Measurements from ENCODE around the gene AGBL1.

The AGBL1 gene

DNA sequence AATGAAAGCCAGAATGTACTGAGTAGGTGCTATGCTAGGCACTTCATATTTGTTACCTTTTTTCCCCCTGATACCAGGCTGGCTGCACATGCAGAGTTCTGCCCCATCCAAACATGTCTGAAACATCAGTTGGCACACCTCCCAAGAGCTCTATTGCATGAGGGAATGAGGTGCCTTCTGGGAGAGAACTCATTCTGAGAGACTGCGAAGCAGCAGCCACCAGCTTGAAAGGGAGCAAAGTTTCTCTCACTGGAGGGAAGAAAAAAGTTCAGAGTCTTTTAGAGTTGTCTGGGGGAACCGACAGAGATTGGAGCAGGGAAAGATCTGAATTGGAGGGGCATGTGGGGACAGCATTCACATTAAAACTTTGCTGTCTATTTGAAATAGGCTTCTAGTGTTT is 84.1 kb downstream of the AGBL1 start:
- no peak for DNase-seq (ENCODE audit: low read depth)

DNA sequence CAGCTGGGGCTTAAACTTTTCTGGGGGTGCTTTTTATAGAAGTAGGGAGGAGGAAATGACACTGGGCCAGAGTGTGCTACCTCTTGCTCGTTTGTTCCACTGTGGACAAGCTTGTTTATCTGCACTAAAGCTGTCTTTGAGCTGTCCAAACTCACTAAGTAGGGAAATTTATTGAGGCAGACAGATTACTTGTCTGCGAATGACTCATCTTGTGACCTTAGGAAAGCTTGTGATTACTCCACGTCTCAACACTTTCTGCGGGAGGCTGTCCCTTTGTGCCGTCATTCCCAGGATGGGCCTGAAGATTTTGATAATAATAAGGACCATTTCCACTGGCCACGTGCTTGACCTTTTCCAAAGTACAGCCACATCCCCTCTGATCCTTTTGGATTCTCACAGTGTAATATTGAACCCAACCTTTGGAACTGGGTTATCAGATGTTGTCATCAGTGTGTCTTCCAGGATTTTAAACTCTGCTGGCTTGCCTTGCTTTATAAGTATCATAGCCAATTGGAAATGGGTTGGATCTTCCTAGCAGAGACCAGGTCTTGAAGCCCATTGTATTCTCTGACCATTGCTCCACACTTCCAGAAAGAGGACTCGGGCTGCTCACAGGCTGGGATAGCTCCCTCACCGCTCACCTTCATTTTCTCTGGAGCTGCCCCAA is 84.7 kb downstream of the AGBL1 start:
- no peak for DNase-seq (ENCODE audit: low read depth)

DNA sequence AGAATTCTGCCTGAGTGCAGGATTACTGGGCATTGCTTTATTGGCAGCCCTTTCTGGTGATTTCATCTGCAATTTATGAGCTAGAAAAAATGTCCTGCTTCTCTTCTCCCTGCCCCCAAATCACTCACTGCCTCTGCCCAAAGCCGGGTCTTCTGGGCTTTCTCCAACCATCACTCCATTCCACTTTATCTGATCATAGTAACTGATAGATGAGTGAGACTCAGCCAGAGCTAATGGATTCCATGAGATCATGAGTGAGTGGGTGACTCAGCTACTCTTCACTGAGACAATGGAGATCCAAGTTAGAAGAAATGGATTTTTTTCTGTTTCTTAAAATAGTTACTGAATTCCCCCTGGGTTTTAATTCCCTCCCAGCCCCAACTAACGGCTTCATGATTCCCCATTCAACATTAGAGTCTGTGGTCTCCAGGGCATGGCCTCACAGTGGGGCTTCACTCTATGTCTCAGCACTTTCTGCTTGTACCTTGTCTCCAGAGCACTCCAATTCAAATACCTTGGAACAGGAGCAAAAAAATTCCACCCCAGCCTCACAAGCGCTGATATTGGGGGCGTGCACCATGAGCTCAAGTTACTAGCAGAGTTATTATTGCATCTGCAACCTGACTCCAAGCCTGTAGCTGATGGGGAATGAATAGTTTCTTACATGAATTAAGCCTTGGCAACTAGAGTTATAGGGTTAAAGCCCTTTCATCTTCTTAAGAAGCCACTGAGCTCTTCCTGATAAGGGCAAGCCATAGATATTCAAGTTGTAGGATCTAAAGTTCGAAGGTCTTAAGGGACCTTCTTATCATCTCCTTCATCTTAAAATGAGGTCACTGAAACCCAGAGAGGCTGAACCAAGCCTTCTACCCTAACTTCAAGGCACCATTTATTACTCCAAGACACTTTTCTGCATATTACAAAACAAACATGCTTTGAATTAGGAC is 85.9 kb downstream of the AGBL1 start:
- no peak for DNase-seq (ENCODE audit: low read depth)

DNA sequence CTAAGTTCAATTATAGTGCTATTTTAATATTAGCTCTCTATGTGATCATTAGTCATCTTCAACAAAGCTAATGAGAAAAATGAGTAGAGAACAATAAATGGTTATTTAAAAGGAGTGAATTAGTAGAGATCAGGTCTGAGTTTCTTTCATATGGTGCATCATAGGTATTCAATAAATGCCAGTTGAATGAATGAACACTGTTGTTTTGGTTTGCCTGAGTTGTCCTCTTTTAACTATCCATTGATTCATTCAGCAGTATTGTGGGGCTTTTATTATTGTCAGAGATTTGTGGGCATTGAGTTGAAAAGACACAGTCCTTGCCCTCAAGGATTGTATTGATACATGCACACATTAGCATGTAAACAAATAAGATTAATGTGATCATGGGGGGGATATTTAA is 88.2 kb downstream of the AGBL1 start:
- DNase-seq (ENCODE audit: low read depth) = no peak

DNA sequence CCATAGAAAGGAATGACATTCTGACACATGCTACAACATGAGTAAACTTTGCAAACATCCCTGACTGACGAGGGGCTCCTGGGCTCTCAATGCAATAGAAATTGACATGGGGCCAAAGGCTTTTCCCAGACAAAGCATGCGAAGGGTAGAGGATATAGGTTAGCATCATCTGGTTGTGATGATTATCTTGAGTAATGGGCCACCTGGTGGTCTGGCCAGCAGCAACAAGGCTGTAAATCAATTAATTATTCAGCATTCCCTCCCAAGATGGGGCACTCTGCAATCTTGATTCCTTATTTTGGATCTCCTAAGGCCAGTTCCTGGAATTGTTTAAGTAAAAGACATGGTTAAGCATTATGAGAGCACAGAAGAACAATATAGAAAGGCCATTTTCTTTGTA is 99.2 kb downstream of the AGBL1 start:
- no peak for DNase-seq (ENCODE audit: low read depth)

DNA sequence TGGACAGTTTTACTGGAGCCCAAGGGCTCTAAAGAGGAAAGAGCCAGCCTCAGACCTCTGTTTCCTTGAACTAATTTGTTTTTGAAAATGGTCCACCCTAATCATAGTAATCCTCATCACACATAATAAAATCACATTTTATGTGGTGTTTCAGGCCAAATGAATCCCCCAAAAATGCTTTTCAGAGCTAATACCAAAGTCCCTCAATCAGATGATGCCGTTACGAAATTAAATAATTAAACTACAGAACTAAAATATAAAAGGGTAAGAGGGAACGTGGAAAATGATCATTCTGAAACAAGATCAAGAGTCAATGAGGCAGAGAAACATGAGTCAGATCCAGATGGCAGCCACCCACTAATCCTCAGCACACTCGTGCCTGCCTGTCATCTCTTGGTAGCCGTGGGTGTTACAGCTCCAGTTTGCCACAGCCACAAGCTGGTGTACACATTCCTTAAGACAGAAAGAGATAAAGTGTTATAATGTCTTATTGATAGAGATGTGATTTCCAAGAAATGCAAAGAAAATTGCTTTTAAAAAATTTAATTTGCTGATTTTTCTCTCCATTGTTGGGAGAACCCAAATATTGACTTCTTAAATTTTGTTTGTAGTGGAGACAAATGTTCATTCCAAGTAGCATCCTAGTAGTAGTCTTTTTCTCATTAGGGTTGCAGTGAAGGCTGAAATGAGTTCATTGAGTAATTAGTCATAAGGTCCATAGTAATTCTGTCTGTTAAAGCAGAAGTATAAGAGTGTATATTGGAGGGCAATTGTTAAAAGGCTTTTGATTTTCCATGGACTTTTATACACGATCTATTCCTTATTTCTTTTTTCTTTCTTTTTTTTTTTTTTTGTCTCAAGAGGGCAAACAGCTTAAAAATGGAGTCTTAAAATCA is 104.2 kb downstream of the AGBL1 start:
- DNase-seq (ENCODE audit: low read depth) = no peak

DNA sequence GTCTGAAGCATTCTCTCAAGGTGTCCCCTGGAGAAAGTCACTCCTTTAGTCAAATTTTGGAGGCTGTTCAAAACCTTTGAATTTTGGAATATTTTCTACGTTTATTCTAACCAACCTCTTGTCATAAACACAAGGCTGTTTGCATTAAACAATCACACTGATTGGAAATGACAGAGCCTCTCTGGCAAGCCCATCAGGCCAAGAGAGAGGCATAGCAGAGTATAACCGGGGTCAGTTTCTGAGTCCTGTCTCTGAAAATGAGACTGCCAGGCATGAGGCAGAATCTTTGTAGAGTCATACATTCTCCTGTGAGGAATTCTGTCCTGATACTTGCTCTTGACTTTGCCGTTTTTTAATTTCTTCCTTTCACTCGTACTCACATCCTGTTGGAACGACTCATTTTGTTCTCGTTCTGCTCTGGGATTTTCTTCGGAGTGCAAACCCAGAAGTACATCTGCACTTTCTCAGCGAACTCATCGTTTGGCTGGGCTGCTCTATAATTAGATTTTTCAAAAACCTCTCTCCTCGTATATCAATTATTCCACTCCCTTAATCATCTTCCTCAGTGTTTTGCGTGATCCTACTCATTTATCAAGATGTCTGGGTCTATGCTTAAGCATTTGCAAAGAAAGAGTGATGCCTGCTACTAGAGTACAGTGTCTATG is 114.2 kb downstream of the AGBL1 start:
- no peak for DNase-seq (ENCODE audit: low read depth)

DNA sequence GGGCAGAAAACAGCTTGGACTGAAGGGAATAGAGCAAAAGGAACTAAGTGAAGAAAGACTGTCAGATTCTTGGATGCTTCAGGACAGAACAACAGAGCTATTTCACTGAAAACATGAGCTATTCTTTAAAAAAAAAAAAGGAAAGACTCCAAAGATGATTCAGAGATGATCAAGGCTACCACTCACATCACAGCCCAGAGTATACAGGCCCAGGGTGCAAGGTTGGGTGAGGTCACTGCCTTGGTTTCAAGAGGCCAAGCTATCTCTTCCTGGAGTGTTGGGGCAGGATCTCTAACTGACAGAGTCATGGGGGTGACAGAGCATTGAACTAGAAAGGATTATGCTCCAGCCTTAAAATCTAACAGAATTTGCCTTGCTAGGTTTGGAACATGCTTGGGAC is 118.1 kb downstream of the AGBL1 start:
- DNase-seq (ENCODE audit: low read depth) = no peak

DNA sequence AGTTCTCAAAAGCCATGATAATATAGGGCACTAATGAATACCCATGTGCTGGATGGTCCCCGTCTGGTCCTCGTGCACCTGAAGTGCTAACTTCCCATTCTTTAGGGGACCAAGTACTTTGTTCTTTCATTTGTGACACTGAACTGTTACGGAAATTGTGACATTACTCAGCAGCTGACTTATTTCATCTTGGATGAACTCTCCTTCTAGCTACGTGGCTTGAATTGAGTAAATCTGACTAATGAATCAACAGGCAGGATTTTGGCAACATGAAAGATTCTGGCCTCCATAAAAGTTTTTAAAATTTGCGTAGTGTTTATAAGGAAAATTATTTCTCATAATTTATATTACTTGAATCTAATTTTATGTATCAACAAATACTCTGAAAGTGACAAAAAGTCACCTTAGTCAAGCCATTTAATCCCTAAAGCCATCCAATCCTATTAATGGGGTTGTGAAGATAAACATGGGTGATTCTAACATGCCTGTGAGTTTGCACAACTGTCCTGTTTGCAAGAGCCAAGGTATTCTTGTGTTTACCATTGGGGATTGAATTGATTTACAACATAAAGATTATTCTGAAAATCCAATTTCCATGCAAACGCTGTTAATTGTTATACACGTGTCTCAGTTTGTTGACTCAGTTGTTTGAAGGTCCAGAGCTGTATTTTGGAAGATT is 119.9 kb downstream of the AGBL1 start:
- no peak for DNase-seq (ENCODE audit: low read depth)

DNA sequence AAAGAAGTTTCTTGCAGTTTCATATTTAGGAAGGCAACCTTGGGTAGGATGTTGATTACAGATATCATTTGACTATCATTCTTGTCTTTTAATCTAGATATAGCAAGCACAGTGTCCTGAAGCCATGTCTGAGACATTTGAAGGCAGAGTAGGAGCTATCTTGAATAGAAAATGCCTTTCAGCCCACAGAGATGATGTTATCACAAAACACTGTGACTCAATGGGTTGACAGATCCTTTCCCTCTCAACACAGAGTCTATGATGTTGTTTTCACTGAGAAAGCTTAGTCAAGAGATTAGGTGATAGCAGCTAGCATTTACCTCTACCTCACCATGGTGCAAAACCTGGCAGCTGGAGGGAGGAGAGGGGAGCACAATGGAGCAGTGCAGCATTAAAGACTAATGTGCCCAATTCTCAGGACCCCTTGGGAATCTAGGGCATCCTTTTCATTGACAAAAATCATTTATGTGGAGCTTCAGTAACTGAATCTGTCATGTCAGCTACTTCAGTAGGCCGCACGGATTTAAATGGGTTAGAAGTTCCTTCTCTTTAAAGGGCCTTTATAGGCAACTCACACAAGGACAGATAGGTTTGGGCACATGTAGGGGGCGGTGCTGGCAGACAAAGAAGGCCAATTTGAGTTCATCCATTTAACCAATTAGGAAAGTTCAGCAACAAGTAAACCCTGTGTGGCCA is 121.8 kb downstream of the AGBL1 start:
- no peak for DNase-seq (ENCODE audit: low read depth)

DNA sequence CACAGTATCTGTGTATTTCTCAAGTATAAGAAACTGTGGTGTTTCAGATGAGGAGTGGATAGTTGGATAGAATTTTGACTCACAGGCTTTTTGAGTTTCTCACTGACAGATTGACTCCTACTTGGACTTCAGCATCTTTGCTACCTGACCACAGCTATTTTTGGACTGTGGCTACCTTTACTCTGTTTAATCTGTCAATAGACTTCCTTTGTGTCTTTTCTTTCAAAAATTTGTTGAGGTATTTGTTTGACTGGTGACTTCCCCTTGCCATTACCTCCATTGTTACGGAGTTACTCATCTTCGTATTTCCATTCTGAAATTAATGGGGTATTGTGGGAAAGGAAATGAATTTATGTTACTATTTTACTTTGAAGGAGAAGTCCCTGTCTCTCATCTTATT is 123.8 kb downstream of the AGBL1 start:
- no peak for DNase-seq (ENCODE audit: low read depth)

DNA sequence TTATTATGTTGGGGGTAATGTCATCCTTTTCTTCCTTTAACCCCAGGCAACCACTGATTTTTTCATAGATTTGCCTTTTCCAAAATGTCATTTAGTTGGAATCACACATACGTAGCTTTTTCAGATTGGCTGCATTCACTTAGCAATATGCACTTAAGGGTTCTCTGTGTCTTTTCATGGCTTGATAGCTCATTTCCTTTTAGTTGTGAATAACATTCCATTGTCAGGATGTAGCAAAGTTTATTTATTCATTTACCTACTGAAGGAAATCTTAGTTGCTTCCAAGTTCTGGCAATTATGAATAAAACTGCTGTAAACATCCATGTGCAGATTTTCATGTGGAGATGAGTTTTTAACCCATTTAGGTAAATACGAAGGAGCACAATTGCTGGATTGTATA is 125.4 kb downstream of the AGBL1 start:
- DNase-seq (ENCODE audit: low read depth) = no peak

DNA sequence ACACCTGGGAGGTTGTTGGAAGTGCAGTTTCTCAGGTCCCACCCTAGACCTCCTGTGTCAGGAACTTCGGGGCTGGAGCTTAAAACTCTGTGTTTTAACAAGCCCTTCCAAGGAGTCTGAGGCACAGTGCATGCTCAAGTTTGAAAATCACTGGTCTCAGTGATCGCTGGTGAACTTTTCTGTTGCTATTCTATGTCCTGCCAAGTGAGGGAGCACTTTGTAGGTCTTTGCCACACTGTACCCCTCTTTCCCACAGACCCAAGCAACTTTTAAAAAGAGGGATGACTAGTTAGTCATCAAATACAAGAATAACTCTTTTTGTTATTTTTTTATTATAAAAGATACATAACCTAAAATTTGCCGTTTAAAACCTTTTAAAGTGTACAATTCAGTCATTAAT is 133.7 kb downstream of the AGBL1 start:
- DNase-seq (ENCODE audit: low read depth) = no peak

DNA sequence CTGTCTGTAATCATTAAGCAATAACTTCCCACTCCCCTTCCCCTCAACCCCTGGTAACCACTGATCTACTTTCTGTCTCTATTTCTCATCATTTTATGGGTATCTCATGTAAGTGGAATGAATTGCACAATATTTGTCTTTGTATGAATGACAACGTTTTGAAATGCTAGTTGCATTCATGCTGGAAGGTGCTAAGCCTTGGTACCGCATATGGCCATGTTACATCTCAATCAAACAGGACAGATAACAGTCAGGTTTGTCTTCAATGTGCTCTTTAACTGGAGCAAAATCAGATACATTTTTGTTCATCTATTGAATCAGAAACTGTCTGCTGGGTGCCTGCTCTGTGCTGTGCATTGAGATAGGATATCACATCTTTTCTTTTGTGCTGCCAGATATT is 134.2 kb downstream of the AGBL1 start:
- no peak for DNase-seq (ENCODE audit: low read depth)

DNA sequence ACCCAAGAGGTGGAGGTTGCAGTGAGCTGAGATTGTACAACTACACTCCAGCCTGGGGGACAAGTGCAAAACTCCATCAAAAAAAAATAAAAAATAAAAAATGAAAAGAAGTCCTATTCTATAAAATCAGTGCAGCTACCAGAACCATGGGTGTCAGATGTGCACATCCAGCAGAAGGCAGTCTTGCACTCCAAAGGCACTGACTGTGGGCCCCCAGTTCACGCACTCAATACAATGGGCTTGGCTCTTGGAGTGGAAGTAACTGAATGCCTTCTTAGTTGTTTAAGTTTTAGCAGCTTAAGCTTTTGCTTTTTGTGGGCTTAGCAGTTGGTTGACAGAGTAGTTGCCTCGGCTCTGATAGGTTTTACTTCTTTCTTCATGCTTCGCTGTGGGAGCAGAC is 141.4 kb downstream of the AGBL1 start:
- DNase-seq (ENCODE audit: low read depth) = no peak

DNA sequence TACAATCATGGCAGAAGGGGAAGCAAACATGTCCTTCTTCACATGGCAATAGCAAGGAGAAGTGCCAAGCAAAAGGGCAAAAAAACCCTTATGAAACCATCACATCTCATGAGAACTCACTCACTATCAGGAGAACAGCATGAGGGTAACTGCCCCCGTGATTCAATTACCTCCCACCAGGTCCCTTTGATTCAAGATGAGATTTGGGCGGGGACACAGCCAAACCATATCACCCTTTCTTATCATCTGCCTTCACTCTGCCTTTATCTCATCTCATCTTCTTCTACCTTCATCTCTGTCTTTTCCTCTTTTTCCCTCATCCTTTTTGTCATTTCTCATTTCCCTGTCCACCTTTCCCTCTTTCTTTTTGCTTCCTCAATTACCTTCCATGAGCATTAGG is 149.6 kb downstream of the AGBL1 start:
- DNase-seq (ENCODE audit: low read depth) = no peak

DNA sequence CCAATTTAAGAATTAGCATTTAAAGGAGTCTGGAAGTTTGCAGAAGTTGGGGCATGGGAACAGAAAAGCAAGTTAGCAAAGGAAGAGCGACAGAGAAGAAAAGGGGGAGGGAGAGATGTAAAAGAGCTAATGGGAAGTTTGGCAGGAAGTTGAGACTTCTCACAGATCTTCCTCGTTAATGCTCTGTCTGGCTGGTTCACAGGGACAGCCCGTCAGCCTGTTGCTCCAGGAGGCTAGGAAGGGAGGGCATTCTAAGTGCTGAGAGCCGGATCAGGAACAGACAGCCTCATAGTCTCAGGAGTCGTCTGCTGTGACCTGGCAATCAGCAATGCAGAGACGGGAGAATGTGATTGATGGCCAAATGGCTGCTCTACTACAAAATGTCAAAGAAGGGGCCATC is 150.3 kb downstream of the AGBL1 start:
- no peak for DNase-seq (ENCODE audit: low read depth)

DNA sequence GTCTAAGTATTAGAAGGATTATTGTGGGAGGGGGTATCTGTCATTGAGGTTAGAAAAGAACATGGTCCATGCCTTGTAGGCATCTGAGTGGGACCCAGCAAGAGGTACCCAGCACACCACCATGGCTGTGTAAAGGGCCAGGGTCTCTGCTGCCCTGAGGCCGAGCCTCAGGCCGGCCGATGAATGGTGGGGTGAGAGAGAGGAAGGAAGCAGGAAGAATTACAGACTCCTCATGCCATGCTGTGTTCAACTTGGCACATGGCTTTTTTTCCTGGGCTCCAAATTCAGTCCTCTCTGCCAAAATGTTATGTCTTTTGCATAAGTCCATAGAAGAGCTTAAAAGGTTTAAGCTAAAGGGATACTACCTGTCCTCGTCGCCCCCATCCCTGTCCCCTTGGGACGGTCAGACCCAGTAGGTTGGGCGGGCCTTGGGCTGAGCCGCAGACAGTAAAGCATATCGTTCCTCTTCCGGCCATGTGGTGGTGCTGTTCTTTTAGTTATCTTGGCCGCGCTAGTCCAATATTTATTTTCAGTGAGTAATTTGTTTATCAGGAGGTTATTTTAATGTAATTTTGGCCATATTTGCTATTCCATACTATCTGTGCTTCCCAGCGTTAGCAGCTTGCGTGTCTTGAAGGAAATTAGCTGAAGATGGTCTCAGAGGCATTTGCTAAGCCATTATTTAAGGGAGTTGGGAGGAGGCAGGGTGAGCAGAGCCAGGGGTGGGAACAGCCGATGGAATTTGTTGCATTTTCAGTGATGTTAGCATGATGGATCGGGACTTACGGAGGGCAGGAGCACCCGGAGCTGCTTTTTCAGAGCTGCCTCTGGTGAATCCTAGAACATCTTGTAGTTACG is 152.4 kb downstream of the AGBL1 start:
- DNase-seq (ENCODE audit: low read depth) = no peak

DNA sequence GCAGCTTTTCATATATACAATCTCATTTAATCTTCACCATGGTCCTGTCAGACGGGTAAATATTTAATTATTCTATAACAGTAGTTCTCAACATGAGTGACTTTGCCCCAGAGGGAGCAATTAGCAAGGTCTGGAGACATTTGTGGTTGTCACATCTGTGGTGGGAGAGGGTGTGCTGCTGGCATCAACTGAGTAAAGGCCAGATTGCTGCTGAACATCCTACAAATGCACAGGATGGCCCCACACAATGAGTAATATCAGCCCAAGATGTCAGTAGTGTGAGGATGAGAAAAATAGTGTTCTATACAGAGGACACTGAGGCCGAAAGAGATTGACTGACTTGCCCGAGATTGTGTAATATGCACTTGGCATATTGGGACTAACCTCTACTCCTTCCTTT is 156.0 kb downstream of the AGBL1 start:
- DNase-seq (ENCODE audit: low read depth) = no peak
